ENCODE data around the gene SERPINH1. TPM values are rescaled to one million over a fixed set of nuclear protein-coding genes. Genes with fewer than 3 reads are reported as not detected.

Gene SERPINH1
- total RNA-seq, 4 donors from 2014 or later, result 56.9 to 111 (median 95.5) TPM

GRCh38 chr11:75589051-75589450 lies 27.0 kb downstream of the SERPINH1 start:
- DNase-seq (ENCODE audit: low spot score in 2 of 2), result no peak
- 88% methylated on average over 7 of the region's 7 CpGs for WGBS
- peaks cover 5% of the 10 kb centered on the region for H3K4me1 ChIP-seq
- TF ChIP-seq CTCF (IDR thresholded peaks at IDR 0.05) (no peak), POLR2A (IDR thresholded peaks at IDR 0.05) (no peak), EP300 (IDR thresholded peaks at IDR 0.05) (no peak), POLR2AphosphoS5 (IDR thresholded peaks at IDR 0.05) (no peak)
- no peak overlapping the region for H3K4me3 ChIP-seq
- no peaks in the 10 kb centered on the region for H3K27me3 ChIP-seq
- H3K27ac ChIP-seq, result no peak overlapping the region
- H3K9me3 ChIP-seq, result no peaks in the 10 kb centered on the region
- no peaks in the 10 kb centered on the region for H3K36me3 ChIP-seq

- H3K4me1 ChIP-seq, result no peaks in the 10 kb centered on the region
- H3K9me3 ChIP-seq, result no peaks in the 10 kb centered on the region
- no peak for DNase-seq (ENCODE audit: low spot score in 2 of 2)
- H3K4me3 ChIP-seq, result no peak overlapping the region
- H3K27me3 ChIP-seq, result no peaks in the 10 kb centered on the region
- WGBS, result 64% methylated on average over 2 of the region's 2 CpGs
- H3K27ac ChIP-seq, result no peak overlapping the region
- TF ChIP-seq CTCF (IDR thresholded peaks at IDR 0.05) (no peak), EP300 (IDR thresholded peaks at IDR 0.05) (no peak), POLR2AphosphoS5 (IDR thresholded peaks at IDR 0.05) (no peak), POLR2A (IDR thresholded peaks at IDR 0.05) (no peak)
- no peaks in the 10 kb centered on the region for H3K36me3 ChIP-seq
Observed at GRCh38 chr11:75589933-75590332, 27.9 kb downstream of the SERPINH1 start.

- DNase-seq (ENCODE audit: low spot score in 2 of 2), result no peak
- Histone ChIP-seq H3K9me3 (no peaks in the 10 kb centered on the region), H3K4me1 (no peaks in the 10 kb centered on the region), H3K4me3 (no peak overlapping the region), H3K27me3 (no peaks in the 10 kb centered on the region), H3K27ac (no peak overlapping the region), H3K36me3 (no peaks in the 10 kb centered on the region)
- WGBS, result 74% methylated on average over 7 of the region's 8 CpGs
- TF ChIP-seq CTCF (IDR thresholded peaks at IDR 0.05) (no peak), POLR2AphosphoS5 (IDR thresholded peaks at IDR 0.05) (no peak), POLR2A (IDR thresholded peaks at IDR 0.05) (no peak), EP300 (IDR thresholded peaks at IDR 0.05) (no peak)
Observed at GRCh38 chr11:75591371-75591770, 29.3 kb downstream of the SERPINH1 start.

GRCh38 chr11:75591966-75592365 lies 29.9 kb downstream of the SERPINH1 start:
- WGBS, result 84% methylated on average over 6 of the region's 6 CpGs

GRCh38 chr11:75592715-75593114 lies 30.7 kb downstream of the SERPINH1 start:
- no peak for DNase-seq (ENCODE audit: low spot score in 2 of 2)
- Histone ChIP-seq H3K27ac (no peak overlapping the region), H3K4me1 (no peaks in the 10 kb centered on the region), H3K9me3 (no peaks in the 10 kb centered on the region), H3K4me3 (no peak overlapping the region), H3K36me3 (no peaks in the 10 kb centered on the region), H3K27me3 (no peaks in the 10 kb centered on the region)
- TF ChIP-seq CTCF (IDR thresholded peaks at IDR 0.05) (no peak), POLR2A (IDR thresholded peaks at IDR 0.05) (no peak), EP300 (IDR thresholded peaks at IDR 0.05) (no peak), POLR2AphosphoS5 (IDR thresholded peaks at IDR 0.05) (no peak)
- WGBS, result 67% methylated on average over 2 of the region's 2 CpGs

More at GRCh38 chr11:75591966-75592365, 29.9 kb downstream of the SERPINH1 start:
- no peaks in the 10 kb centered on the region for H3K9me3 ChIP-seq
- H3K4me1 ChIP-seq, result no peaks in the 10 kb centered on the region
- no peak overlapping the region for H3K27ac ChIP-seq
- H3K36me3 ChIP-seq, result no peaks in the 10 kb centered on the region
- DNase-seq (ENCODE audit: low spot score in 2 of 2), result no peak
- TF ChIP-seq EP300 (IDR thresholded peaks at IDR 0.05), result no peak
- TF ChIP-seq POLR2A (IDR thresholded peaks at IDR 0.05), result no peak
- no peak for TF ChIP-seq CTCF (IDR thresholded peaks at IDR 0.05)
- no peak for TF ChIP-seq POLR2AphosphoS5 (IDR thresholded peaks at IDR 0.05)
- H3K27me3 ChIP-seq, result no peaks in the 10 kb centered on the region
- no peak overlapping the region for H3K4me3 ChIP-seq
